Head of caudate nucleus (tissue), 42 donors: ENCODE measurements around the gene FAM171A2.
"Not testable (repeated sequence)": the region's sequence is repeated elsewhere in the genome, so short reads cannot be mapped to it uniquely, and the experiment has no call there.

Experiments
- DNase-seq, 42 donors: peaks; one replicate each; pipeline versions ENCODE4 v3.0.0 to v3.0.0-alpha.2; 2020 to 2021; ENCODE audit warnings: mixed read lengths in 7 of 42
- intact Hi-C: fragments of 100-400 bp; cut with DNase I; formaldehyde crosslinking; loops from one replicate; pipeline ENCODE4 v1.15.0; 2022

The FAM171A2 gene

DNA sequence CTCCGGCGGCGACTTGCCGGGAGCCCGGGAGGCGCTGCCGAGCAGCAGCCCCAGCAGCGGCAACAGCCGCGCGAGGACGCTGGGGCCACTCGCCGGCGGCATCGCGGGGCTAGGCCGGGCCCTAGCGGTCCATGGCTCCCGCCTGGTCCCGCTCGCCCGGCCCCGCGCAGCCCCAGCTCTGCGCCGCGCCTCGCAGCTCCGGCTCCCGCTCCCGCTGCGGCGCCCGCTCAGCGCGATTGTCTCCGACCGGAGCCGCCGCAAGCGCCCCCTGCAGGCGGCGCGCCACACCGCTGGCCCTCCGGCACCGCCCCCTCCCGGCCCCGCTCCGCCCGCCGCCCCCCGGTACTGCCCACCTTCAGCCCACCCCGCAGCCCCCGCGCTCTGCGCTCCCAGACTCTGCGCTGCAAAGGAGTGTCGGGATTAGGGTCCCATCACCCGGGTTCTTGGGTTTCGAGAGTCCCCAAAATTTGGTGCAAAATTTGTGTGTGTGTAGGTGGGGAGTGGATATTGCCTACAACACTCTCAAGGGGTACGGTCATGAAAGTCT, at the start of gene FAM171A2:
FAM171A2 (minus strand) TSS at position 241 of the 547 bp plus-strand sequence; CDS start at position 102, 139 bp downstream.
- peak in 38 of 42 donors; percentile 30 to 85 (median 68) for DNase-seq
- intact Hi-C loops = no loop called here

DNA sequence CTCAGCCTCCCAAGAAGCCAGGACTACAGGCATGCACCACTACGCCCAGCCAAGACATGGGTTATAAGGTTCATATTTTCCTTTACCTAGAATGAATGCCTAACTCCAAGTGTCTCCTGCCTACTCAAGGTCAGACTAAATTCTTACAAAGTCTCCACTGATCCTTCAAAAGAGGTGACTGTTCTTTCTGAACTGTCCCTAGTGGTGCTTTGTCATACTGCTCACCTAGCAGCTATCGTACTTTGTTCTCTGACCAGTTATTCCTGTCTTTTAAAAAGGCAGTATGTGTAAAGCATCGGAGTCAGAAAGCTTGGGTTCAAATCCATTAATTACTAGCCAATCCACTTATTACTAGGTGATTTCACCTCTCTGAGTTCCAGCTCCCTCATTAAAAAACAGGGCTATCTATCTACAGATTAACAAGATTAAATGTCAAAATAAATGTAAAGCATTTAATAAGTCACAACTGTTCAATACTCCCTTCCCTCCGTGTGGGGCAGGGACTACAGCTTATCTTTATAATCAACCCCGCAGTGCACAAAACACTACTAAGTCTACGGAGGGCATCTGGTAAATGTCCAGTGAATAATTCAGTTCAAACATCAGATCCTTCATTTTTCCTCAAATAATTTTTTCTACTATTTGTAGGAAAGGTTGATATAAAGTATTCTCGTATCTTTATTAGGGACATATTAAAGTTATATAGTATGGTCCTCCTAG, 45.8 kb upstream of the FAM171A2 start:
- intact Hi-C loops = no loop called here
- no peak for DNase-seq

DNA sequence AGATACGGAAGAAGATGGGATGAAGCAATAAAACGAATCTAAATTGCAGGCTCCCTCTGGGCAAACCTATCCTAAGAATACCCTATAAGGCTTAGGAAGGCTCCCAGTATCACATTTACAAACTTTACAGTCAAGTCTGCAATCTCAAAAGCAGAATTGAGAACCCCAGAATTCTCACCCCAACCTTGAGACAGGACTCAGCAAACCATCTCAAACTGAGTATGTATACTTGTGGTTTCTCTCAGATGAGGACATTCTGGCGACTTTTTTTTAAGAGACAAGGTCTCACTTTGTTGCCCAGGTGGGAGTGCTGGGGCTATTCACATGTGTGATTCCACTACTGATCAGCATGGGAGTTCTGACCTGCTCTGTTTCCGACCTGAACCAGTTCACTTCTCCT, 45.1 kb upstream of the FAM171A2 start:
- DNase-seq = no peak
- intact Hi-C loops = no loop called here

DNA sequence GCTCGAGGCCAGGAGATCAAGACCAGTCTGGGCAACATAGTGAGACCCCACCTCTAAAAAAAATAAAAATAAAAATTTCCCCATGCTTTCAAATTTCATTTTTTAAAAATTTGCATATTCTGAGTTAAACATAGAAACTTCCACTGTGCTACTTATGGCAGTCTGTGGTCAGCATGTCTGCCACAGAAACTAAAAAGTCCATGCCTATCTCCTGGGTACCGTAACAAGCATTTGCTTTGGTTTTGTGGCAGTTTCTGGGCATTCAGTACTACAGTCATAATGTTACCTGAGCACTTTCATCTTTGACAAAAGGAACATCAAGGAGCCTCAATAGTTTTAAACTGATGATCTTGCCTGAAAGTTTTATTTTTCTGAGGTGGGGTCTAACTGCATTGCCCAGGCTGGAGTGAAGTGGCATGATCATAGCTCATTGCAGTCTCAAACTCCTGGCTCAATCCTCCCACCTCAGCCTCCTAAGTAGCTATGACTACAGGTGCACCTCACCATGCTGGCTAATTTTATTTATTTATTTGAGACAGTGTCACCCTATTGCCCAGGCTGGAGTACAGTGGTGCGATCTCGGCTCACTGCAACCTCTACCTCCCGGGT, 39.0 kb upstream of the FAM171A2 start:
- DNase-seq = no peak
- intact Hi-C loops = no loop called here

DNA sequence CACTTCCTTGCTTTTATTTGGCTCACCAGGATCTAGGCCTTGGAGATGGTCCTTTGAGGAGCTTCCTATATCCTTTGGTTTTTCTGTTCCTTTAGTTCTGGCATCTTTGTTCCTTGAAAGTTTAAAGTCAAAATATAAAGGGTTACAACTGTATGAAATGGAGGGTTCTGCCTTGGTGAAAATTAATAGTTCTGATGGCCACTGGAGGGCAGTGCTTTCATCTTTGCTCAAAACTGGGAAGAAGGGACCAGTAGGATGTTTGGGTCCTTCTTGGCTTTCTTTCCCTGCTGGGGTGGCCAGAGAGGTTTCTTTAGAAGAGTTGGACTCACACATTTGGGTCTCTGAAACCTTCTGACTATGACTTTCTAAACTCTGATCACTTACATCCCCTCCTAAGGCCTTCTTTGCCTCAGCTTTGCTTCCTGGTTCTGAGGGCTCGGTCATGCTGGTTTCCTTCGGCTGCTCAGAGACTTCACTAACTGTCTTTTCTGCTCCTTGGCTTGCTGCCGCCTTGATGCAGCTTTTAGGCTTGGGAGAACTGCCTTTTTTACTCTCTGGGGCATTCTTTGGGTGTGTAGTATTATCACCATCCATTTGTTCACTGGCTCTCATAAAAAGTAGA, 36.7 kb upstream of the FAM171A2 start:
- DNase-seq = peak in 1 of 42 donors; percentile 16
- intact Hi-C loops = no loop called here

DNA sequence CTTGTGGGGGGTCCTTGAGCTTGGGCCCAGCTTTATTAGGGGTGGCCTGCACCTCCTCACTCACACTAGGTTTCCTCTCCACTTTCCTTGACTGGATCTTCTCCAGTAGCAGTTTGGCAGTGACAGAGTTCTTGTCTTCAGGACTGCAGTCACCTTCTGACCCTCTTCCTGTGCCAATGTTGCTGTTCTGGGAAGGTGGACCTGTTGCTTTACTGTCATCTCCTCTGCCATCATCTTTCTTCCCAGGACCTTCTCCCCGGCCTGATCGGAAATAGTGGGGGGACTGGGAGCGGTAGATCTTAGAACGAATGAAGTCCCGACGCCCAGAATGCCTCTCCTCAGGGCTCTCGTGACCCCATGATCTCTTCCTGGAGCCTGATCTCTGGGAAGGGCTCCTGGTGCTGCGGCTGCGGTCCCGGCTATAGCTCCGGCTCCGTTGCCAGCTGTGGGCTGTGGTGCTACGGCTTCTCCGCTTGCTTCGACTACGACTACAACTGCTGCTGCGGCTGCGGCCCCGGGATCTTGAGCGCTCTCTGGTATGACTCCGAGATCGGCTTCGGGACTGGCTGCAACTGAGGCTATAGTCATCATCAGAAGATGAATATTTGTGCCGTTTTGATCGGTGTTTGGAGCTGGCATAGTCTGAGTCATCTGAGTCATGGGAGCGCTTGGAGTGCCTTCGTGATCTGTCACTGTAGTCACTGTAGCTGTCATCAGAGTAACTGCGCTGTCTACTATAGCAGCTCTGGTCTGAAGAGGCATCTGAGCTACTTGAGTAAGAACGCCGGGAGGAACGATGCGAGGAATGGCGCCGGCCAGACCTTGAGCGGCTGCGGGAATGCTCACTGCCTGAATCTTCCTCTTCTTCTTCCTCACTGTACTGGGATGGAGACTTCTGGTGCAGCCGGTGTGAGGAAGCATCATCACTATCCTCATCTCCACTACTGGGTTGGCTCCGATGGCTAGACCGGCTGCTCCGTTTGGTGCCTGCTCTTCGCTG, 35.3 kb upstream of the FAM171A2 start:
- peak; percentile 31 to 88 (median 64) for DNase-seq
- intact Hi-C loops = no loop called here

DNA sequence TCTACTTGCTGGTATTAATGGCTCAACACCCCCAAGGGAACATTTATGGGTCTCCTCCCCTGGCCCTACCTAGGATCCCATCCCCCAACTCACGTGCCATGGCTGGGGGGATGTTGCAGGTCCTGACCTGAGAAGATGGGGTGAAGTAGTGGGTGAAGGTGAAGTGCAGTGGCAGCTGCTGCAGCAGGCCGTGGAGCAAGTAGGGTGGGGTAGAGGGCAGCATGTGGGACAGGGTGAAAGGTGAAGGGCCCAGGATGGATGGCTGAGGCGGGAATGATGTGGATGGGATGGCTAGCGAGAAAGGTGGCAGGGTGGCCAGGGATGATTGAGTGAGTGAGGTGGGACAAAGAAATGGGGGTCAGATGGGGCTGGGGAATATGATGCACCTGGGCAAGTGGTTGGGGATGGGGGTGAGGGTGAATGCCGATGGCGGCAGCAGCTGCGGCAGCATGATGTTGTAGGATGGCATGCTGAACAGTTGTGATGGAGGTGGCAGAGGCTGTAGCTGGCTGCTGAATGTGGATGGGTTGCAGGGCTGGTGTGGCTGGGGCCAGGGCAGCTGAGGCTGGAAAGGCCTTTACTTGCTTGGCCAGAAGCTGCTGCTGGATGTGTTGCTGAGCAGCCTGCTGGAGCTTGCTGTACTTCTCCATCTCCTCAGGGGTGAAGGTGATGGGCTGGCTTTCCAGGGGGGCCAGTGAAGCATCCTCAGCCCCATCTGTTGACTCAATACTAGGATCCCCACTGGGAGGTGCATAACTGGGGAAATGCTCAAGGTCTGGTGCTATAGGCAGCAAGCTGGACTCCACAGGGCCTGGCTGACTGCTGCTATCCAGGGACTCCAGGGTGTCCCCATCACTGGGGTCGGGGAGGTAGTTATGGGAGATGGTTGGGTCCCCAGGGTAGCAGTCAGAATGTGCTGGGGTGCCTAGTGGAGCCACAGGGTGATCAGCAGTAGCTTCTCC, 34.1 kb upstream of the FAM171A2 start:
- intact Hi-C loops = no loop called here
- no peak for DNase-seq

DNA sequence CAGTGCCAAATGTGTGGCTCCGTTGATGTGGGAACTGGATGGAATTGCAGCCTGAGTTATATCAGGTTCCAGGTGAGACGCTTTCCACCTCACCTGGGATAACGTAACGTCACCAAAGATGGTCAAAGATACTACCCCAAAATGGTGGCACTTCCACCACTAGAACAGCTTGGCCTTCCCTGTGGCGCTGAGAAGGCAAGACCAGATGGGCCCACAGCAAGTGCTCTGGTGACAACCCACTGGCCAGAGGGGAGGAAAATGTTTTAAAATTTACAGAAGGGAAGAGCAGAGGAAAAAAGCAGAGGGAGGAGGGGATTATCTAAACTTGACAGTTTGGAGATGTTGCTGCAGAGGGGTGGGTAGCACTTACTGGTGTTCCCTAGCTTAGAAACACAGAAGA, 33.3 kb upstream of the FAM171A2 start:
- intact Hi-C loops = no loop called here
- DNase-seq = no peak

DNA sequence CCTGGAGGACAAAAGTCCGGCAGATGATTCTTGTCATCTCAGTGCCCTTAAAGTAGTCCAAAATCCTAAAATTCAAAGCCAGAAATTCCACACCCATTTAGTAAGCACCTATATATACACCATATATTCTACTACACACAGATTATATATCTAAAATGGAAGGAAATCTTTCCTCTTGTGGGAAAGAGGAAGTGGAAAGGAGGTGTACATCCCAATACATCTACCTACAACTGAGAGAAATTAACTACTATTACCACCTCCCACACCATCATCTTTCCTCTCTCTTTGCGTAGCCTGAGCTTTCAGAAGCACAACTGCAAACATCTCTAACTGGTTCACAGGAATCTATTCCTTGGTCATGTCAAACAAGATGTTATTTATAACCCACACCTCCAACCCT, 31.2 kb upstream of the FAM171A2 start:
- intact Hi-C loops = no loop called here
- peak in 1 of 42 donors; percentile 7 for DNase-seq

DNA sequence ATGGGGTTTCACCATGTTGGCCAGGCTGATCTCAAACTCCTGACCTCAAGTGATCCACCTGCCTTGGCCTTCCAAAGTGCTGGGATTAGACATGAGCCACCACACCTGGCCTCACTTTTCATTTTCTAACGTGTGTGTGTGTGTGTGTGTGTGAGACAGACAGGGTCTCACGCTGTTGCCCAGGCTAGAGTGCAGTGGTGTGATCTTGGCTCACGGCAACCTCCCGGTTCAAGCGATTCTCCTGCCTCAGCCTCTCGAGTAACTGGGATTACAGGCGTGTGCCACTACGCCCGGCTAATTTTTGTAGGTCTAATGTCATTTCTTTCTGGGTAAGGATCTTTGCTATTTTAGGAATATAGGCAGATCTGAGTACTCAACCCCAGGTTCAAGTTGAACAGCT, 30.5 kb upstream of the FAM171A2 start:
- DNase-seq, intact Hi-C loops: not testable (repeated sequence)

DNA sequence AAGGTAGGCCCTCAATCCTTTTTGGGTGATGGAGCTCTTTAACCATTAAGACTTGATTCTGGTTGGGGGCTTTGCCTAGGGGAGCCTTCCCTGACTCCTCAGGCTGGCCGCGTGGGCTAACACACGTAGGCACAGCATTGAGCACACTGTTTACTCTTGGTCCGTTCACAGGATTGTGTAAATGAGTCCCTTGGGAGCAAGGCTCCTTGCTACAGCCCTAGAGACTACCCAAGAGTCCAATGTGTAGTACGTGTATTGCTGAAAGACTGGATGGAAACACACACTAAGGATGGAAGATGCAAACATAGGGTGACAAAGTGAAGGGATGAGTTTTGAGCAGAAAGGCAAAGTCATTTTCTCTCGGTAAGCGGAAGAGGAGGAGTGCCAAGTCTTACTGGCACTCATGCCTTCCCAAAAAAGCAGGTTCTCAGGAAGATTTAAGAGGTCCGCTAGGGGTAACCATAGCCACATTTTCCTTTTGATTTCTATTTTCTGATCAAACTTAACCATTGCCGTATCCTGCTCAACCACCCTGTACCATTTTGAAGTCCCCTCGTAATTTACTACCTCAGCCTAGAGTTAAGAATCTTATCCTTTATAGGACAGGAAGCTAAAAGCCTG, 26.7 kb upstream of the FAM171A2 start:
- peak in 1 of 42 donors; percentile 6 for DNase-seq
- intact Hi-C loops = no loop called here

DNA sequence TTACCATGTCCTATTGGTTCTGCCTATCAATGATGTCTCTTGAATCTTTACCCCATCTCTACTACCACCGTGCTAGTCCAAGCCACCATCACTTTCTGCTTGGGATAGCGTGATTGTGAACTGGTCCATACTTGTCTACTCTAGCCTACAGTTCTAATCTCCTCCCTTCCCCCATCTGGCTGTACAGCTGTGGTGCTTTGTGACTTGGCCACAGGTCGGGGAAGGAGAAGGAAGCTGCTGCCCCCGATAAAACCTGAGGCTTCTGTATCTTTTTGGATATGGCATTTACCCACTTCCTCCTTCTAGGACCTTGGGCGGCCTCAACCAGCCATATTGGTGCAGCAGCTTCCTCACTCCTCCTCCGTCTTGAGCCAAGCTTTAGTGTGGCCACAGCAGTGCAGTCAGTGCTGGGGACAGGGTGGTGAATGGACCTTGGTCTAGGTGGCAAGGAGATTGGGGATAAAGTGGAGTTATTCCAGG, 26.1 kb upstream of the FAM171A2 start:
- intact Hi-C loops = no loop called here

DNA sequence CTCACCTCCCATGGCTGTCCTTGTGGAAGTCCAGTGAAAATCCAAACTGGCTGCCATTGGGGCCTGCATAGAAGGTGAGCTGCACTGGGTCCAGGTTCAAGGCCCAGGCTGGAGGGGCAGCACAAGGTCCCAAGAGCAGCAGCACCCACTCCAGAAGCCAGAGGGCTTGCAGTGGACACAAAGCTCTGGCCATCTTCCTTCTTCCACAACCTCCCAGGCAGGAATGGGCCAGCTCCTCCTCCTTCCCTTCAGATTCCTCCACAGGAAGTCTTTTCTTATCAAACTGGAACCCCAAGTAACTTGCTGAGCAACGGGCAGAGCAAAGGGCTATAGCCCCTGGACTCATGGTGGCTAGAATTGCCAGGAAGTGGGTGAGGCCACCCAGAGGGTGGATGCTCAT, 25.6 kb upstream of the FAM171A2 start, which contains the start of gene ITGA2B:
ITGA2B (minus strand) TSS at position 369 of the 400 bp plus-strand sequence; CDS start at position 193, 176 bp downstream.
- intact Hi-C loops = no loop called here
- peak in 1 of 42 donors; percentile 8 for DNase-seq

More for the DNA sequence above, 26.1 kb upstream of the FAM171A2 start:
- peak in 1 of 42 donors; percentile 21 for DNase-seq

DNA sequence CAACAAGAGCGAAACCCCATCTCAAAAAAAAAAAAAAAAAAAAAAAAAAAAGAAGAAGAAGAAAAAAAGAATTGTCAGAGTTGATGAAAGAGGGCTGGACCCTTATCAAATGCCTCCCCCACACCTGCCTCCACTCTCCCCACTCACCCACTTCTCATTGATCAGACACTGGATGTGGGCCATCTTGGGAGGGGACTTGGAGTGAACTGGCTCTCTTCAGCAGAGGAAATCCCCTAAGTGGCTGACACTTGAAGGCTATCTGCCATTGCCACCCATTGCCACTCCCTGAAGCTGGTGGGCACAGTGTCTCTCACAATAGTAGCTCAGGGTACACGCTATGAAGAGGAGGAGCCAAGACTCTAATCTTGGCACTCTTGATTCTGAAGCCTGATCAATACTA, 24.2 kb upstream of the FAM171A2 start:
- intact Hi-C loops = no loop called here

DNA sequence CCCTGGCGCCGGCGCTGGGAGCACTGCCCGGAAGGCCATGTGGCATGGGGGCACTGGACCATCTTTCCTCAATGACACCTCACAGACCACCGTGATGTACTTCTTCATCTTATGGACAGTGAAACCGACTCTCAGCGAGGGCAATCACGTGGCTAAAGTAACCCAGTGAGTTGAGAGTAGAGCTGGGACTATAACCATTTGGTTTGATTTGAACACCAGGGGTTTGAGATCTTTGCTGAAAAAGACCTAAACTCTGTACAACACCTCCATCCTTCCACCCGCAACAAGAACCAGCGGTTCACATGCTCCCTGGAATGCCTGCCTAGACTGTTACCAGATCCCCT, 22.5 kb upstream of the FAM171A2 start:
- intact Hi-C loops = no loop called here

More for the DNA sequence above, 24.2 kb upstream of the FAM171A2 start:
- peak in 2 of 42 donors; percentile 0 to 30 for DNase-seq

DNA sequence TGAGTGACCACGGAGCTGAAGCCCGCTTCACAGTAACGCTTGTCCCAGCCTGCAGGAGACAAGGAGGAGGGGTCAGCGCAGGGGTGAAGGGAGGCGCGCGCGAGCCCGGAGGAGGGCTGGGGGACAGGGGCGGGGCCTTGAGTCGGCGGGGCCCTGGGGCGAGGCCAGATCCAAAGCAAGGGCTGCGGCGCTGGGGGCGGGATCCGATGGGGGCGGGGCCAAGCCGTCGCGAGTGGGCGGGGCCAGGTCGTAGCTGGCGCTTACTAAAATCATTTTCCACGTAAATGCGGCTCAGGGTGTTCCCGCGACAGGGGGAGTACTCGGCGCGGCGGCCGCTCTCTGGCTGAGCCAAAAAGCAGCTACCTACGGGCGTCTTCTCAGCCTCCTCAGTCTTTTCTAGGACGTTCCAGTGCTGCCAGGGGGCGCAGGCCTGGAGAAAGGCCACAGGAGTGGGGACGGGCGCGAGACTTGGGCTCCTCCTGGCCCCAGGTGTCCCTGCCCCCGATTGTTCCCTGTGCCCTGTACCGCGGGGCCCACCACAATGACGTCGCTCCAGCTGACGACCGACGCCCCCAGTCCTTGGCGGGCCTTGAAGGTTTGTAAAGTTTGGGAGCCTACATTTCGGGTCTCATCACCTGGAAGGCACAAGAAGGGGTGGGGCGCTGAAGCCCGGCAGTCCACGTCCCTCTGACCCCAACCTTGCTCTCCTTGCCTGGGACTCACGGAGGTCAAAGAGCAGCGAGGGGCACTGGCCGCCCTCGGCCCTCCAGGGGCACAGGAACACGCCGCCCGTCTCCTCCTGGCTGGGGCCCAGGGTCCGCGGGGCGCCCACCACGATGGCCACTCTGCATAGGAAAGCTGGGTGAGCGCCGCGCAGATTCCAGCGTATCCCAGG, 21.9 kb upstream of the FAM171A2 start:
- intact Hi-C loops = no loop called here
- peak; percentile 53 to 87 (median 75) for DNase-seq

More for the DNA sequence above, 22.5 kb upstream of the FAM171A2 start:
- DNase-seq = no peak
